ENCODE data around the gene KIAA1755. TPM values are rescaled to one million over a fixed set of nuclear protein-coding genes. Genes with fewer than 3 reads are reported as not detected.

KIAA1755 gene
- total RNA-seq, 2 donors from 2014 or later = 0.78 to 0.99 TPM

DNA sequence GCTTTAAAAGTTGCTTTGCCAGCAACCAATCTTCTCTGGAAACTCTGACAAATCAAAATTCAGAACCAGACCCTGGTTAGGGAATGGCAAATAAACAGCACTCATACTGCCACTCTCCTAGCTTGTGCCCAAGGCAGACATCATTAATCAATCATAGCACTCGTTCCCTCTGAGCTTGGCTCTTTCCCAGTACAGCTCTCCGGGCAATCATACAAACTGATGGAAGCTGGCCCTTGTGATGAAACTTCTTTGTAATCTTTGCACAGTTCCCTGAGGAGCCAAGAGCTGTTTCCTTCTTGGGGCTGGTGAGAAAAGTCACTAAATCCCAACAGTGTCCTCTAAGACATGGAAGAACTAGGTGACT, 34.7 kb downstream of the KIAA1755 start:
- TF ChIP-seq, protein P1, sequence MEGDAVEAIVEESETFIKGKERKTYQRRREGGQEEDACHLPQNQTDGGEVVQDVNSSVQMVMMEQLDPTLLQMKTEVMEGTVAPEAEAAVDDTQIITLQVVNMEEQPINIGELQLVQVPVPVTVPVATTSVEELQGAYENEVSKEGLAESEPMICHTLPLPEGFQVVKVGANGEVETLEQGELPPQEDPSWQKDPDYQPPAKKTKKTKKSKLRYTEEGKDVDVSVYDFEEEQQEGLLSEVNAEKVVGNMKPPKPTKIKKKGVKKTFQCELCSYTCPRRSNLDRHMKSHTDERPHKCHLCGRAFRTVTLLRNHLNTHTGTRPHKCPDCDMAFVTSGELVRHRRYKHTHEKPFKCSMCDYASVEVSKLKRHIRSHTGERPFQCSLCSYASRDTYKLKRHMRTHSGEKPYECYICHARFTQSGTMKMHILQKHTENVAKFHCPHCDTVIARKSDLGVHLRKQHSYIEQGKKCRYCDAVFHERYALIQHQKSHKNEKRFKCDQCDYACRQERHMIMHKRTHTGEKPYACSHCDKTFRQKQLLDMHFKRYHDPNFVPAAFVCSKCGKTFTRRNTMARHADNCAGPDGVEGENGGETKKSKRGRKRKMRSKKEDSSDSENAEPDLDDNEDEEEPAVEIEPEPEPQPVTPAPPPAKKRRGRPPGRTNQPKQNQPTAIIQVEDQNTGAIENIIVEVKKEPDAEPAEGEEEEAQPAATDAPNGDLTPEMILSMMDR (IDR thresholded peaks at IDR 0.05) = no peak
- TF ChIP-seq POLR2A (IDR thresholded peaks at IDR 0.05) = no peak
- Histone ChIP-seq H3K4me3 (no peak overlapping the region), H3K27me3 (no peaks in the 10 kb centered on the region), H3K9me3 (no peaks in the 10 kb centered on the region), H3K4me1 (no peaks in the 10 kb centered on the region), H3K27ac (no peak overlapping the region), H3K36me3 (replicated peaks in 1 of 2; ENCODE audit: insufficient read depth in 1 of 2, low read depth in 2 of 2) (no peaks in the 10 kb centered on the region)
- ATAC-seq (no peak), DNase-seq (no peak)
- WGBS, 2 donors = 22 to 25% methylated on average over 2 of the region's 2 CpGs
- intact Hi-C loops (cut with DNase I) = no loop called here

DNA sequence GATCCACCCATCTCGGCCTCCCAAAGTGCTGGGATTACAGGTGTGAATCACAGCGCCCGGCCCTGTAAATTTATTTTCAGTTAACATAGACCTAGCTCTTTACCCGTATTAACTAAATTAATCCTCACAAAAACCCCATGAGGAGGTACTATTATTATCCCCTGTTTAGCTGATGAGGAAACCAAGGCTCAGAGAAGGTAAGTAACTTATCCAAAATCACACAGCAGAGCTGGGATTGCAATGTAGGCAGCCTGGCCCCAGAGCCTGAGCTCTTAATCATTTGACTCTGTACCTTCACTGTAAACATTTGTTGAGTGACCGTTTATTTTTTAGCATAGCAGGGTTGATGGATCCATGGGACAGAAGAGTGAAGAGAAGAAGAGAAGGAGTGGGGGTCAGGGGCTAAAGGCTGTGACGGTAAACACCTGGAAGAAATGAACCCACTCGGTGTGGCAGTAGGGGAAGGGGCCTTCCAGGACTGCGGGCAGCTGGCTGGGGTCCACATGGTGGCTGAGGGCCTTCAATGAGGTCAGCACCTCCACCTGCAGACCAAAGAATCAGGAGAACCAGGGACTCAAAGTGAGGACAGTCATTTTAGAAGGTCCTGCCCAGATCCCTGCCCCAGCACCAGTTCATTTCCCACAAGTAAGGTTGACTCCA, 35.2 kb downstream of the KIAA1755 start:
- ATAC-seq (no peak), DNase-seq (no peak)
- intact Hi-C loops (cut with DNase I) = no loop called here
- Histone ChIP-seq H3K36me3 (replicated peaks in 1 of 2; ENCODE audit: insufficient read depth in 1 of 2, low read depth in 2 of 2) (no peaks in the 10 kb centered on the region), H3K4me1 (no peaks in the 10 kb centered on the region), H3K27ac (no peak overlapping the region), H3K4me3 (no peak overlapping the region), H3K9me3 (no peaks in the 10 kb centered on the region), H3K27me3 (no peaks in the 10 kb centered on the region)
- WGBS, 2 donors = 72% methylated on average over 8 of the region's 8 CpGs
- TF ChIP-seq POLR2A (IDR thresholded peaks at IDR 0.05) = no peak
- TF ChIP-seq, protein P1 (IDR thresholded peaks at IDR 0.05) = no peak

DNA sequence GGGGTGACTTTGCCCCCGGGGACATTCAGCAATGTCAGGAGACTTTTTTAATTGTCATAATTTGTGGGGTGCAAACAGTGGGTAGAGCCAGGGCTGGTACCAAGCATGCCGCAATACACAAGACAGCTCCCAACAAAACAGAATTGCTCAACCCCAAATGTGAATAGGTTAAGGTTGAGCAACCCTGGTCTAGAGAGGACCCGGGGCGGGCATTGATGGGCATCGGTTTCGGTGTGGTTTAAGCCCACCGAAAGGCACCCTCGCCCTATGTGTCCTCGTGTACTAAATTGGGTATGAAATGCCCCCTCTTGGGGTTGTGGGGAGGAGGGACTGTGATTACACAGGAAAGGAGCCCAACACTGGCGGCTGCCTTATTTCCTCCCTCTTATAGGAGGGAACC, 36.0 kb downstream of the KIAA1755 start:
- intact Hi-C loops (cut with DNase I) = no loop called here
- ATAC-seq (no peak), DNase-seq (no peak)
- H3K27ac ChIP-seq = no peak overlapping the region
- 59 to 76% methylated on average over 10 of the region's 10 CpGs for WGBS, 2 donors
- no peaks in the 10 kb centered on the region for H3K9me3 ChIP-seq
- no peaks in the 10 kb centered on the region for H3K36me3 ChIP-seq (replicated peaks in 1 of 2; ENCODE audit: insufficient read depth in 1 of 2, low read depth in 2 of 2)
- TF ChIP-seq POLR2A (IDR thresholded peaks at IDR 0.05) = no peak
- TF ChIP-seq, protein P1 (IDR thresholded peaks at IDR 0.05) = no peak
- no peak overlapping the region for H3K4me3 ChIP-seq
- H3K27me3 ChIP-seq = no peaks in the 10 kb centered on the region
- H3K4me1 ChIP-seq = no peaks in the 10 kb centered on the region

DNA sequence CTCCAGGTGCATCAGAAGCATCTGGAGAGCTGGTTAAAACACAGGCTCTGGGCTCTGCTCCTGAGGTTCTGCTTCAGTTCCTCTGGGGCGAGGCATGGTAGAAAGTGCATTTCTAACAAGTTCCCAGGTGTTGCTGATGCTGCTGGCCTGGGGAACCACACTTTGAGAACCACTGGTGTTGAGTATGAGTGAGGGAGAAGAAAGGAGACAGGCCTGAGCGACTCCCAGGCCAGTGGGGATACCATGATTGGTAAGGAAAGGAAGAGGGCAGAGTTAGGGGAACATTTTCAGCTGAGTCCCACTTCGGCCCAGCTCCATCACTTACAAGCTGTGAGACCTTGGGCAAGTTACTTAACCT, 36.8 kb downstream of the KIAA1755 start:
- H3K27ac ChIP-seq = no peak overlapping the region
- no peaks in the 10 kb centered on the region for H3K4me1 ChIP-seq
- 61 to 71% methylated on average over 3 of the region's 3 CpGs for WGBS, 2 donors
- ATAC-seq (no peak), DNase-seq (no peak)
- H3K27me3 ChIP-seq = no peaks in the 10 kb centered on the region
- H3K9me3 ChIP-seq = no peaks in the 10 kb centered on the region
- H3K4me3 ChIP-seq = no peak overlapping the region
- intact Hi-C loops (cut with DNase I) = no loop called here
- H3K36me3 ChIP-seq (replicated peaks in 1 of 2; ENCODE audit: insufficient read depth in 1 of 2, low read depth in 2 of 2) = no peaks in the 10 kb centered on the region
- TF ChIP-seq, protein P1 (IDR thresholded peaks at IDR 0.05) = no peak
- no peak for TF ChIP-seq POLR2A (IDR thresholded peaks at IDR 0.05)

All from body of pancreas (tissue), 4 donors.